Activated CD4-positive, alpha-beta T cell treated with anti-CD3 and anti-CD28 coated beads, Interleukin-2, amount 10 ng/mL, durations not matched to agents 7 days and 5 days (primary cell): Measurements from ENCODE around the gene POMP. TPM values are rescaled to one million over a fixed set of nuclear protein-coding genes. Genes with fewer than 3 reads are reported as not detected.
"Not testable (repeated sequence)": the region's sequence is repeated elsewhere in the genome, so short reads cannot be mapped to it uniquely, and the experiment has no call there.

Source experiments
- CTCF ChIA-PET: fragments of 350-600 bp; sonication (Branson Sonifier 250); formaldehyde crosslinking; loops from one replicate; lab custom pipeline; 2021; ENCODE audit warnings: antibody characterized with exemption; lab: Charles Lee
- POLR2A ChIA-PET: fragments of 350-600 bp; sonication (Branson Sonifier 250); formaldehyde crosslinking; loops from one replicate; lab custom pipeline; 2021; ENCODE audit warnings: antibody characterized with exemption; lab: Charles Lee
- DNase-seq: peaks from one replicate; pipeline ENCODE4 v3.0.0-alpha.2; 2020
- H3K27ac Mint-ChIP-seq: one replicate; pipeline ENCODE4 v1.8.0; 2021; ENCODE audit warnings: mild to moderate bottlenecking, moderate library complexity, mixed read lengths
- H3K27me3 Mint-ChIP-seq: one replicate; pipeline ENCODE4 v1.8.0; 2021; ENCODE audit warnings: mixed read lengths
- H3K36me3 Mint-ChIP-seq: one replicate; pipeline ENCODE4 v1.8.0; 2021; ENCODE audit warnings: low read depth, mixed read lengths
- H3K4me1 Mint-ChIP-seq: one replicate; pipeline ENCODE4 v1.8.0; 2021; ENCODE audit warnings: mixed read lengths
- H3K4me3 Mint-ChIP-seq: one replicate; pipeline ENCODE4 v1.8.0; 2021; ENCODE audit warnings: mild to moderate bottlenecking, moderate library complexity, mixed read lengths
- H3K9me3 Mint-ChIP-seq: one replicate; pipeline ENCODE4 v1.8.0; 2021; ENCODE audit warnings: mixed read lengths
- total RNA-seq, 2 experiments: library from RNA; stranded (reverse); gene quantifications; one replicate each; pipeline ENCODE4 v1.2.3, GENCODE V29; 2021

The POMP gene
- total RNA-seq, 2 experiments from 2014 or later, result 66.7 to 67.8 TPM

GRCh38 chr13:28679628-28680027 lies 20.7 kb downstream of the POMP start:
- no peak overlapping the region for H3K27ac Mint-ChIP-seq

GRCh38 chr13:28680541-28680940 lies 21.6 kb downstream of the POMP start:
- Mint-ChIP-seq H3K27ac (no peak overlapping the region), H3K4me3 (no peak overlapping the region), H3K36me3 (peaks cover 11% of the 10 kb centered on the region), H3K9me3 (no peaks in the 10 kb centered on the region), H3K4me1 (no peaks in the 10 kb centered on the region), H3K27me3 (no peaks in the 10 kb centered on the region)
- DNase-seq, result no peak
- ChIA-PET POLR2A (no interaction called here), CTCF (interaction anchor here (0.6 kb wide), 1 partner anchor 14 kb away, joined by 3 read pairs; no protein-coding TSS in a partner anchor)

More at GRCh38 chr13:28679628-28680027, 20.7 kb downstream of the POMP start:
- peaks cover 15% of the 10 kb centered on the region for H3K36me3 Mint-ChIP-seq
- ChIA-PET POLR2A (no interaction called here), CTCF (interaction anchor here (0.5 to 0.9 kb wide), 2 partner anchors 22 to 127 kb away, joined by 3 to 5 read pairs; no protein-coding TSS in a partner anchor)
- no peaks in the 10 kb centered on the region for H3K9me3 Mint-ChIP-seq
- H3K27me3 Mint-ChIP-seq, result no peaks in the 10 kb centered on the region
- DNase-seq, result no peak
- no peak overlapping the region for H3K4me3 Mint-ChIP-seq
- no peaks in the 10 kb centered on the region for H3K4me1 Mint-ChIP-seq

GRCh38 chr13:28683169-28683568 lies 24.2 kb downstream of the POMP start:
- H3K4me3 Mint-ChIP-seq, CTCF ChIA-PET, H3K27ac Mint-ChIP-seq, H3K27me3 Mint-ChIP-seq, POLR2A ChIA-PET, DNase-seq, H3K9me3 Mint-ChIP-seq, H3K4me1 Mint-ChIP-seq, H3K36me3 Mint-ChIP-seq: not testable (repeated sequence)

DNA sequence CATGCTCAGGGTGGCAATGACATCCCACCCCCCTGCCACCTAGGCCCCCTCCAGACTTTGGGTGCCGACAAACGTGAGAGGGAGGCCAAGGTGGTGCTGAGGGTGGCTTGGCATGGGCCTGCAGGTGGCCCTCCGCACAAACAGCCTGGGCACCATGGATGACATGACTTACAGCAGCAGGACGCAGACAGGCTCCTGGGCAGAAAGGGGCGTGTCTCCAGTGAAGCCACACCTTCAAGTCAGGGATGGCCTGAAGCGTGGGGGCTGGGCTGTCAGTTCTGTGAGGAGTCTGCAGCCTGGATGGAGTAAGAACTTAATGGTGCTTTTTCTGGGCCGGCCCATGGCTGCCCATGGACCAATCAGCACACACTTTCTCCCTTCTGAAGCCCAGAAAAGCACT lies 25.3 kb downstream of the POMP start:
- Mint-ChIP-seq H3K4me3 (no peak overlapping the region), H3K36me3 (peaks cover 4% of the 10 kb centered on the region), H3K27ac (no peak overlapping the region), H3K9me3 (peaks cover under 1% of the 10 kb centered on the region), H3K27me3 (peaks cover 8% of the 10 kb centered on the region), H3K4me1 (no peaks in the 10 kb centered on the region)
- POLR2A ChIA-PET, result no interaction called here
- CTCF ChIA-PET, result no interaction called here
- DNase-seq, result no peak

- ChIA-PET POLR2A (no interaction called here), CTCF (no interaction called here)
- Mint-ChIP-seq H3K27me3 (peaks cover 16% of the 10 kb centered on the region), H3K4me1 (no peaks in the 10 kb centered on the region), H3K9me3 (peaks cover 2% of the 10 kb centered on the region), H3K4me3 (no peak overlapping the region), H3K36me3 (no peaks in the 10 kb centered on the region), H3K27ac (no peak overlapping the region)
- no peak for DNase-seq
These were observed 26.2 kb downstream of the POMP start for GRCh38 chr13:28685114-28685513.

- H3K27ac Mint-ChIP-seq, result no peak overlapping the region
- H3K9me3 Mint-ChIP-seq, result peaks cover 2% of the 10 kb centered on the region
- ChIA-PET CTCF (no interaction called here), POLR2A (no interaction called here)
- H3K4me3 Mint-ChIP-seq, result no peak overlapping the region
- no peaks in the 10 kb centered on the region for H3K36me3 Mint-ChIP-seq
- no peaks in the 10 kb centered on the region for H3K4me1 Mint-ChIP-seq
- no peak for DNase-seq
- H3K27me3 Mint-ChIP-seq, result peaks cover 18% of the 10 kb centered on the region
These were observed 27.0 kb downstream of the POMP start for GRCh38 chr13:28685892-28686291.

DNA sequence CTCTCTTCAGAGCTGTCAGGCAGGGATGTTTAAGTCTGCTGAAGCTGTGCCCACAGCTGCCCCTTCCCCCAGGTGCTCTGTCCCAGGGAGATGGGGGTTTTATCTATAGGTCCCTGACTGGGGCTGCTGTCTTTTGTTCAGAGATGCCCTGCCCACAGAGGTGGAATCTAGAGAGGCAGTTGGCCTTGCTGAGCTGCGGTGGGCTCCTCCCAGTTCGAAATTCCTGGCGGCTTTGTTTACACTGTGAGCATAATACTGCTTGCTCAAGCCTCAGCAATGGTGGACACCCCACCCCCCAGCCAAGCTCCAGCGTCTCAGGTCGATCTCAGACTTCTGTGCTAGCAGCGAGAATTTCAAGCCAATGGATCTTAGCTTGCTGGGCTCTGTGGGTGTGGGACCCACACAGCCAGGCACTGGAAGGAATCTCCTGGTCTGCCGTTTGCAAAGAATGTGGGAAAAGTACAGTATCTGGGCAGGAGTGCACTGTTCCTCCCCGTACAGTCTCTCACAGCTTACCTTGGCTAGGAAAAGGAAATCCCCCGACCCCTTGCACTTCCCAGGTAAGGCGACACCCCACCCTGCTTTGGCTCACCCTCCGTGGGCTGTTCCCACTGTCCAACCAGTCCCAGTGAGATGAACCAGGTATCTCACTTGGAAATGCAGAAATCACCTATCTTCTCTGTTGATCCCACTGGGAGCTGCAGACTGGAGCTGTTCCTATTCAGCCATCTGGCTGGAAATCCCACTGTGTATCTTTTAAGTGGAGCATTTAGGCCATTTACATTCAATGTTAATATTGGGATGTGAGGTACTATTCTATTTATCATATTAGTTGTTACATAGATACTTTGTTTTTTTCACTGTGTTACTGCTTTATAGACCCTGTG lies 34.9 kb downstream of the POMP start:
- H3K27me3 Mint-ChIP-seq, result peaks cover 24% of the 10 kb centered on the region
- H3K27ac Mint-ChIP-seq, POLR2A ChIA-PET, H3K9me3 Mint-ChIP-seq, H3K4me3 Mint-ChIP-seq, H3K4me1 Mint-ChIP-seq, DNase-seq, H3K36me3 Mint-ChIP-seq: not testable (repeated sequence)
- CTCF ChIA-PET, result interaction anchor here (0.6 to 1.3 kb wide), 2 partner anchors 13 to 17 kb away, joined by 3 to 6 read pairs; no protein-coding TSS in a partner anchor

- POLR2A ChIA-PET, result no interaction called here
- CTCF ChIA-PET, result no interaction called here
- peaks cover 3% of the 10 kb centered on the region for H3K27me3 Mint-ChIP-seq
These were observed 38.5 kb downstream of the POMP start for GRCh38 chr13:28697441-28697840.

GRCh38 chr13:28699246-28699645 lies 40.3 kb downstream of the POMP start:
- Mint-ChIP-seq H3K9me3 (no peaks in the 10 kb centered on the region), H3K4me1 (no peaks in the 10 kb centered on the region), H3K27me3 (no peaks in the 10 kb centered on the region), H3K4me3 (no peak overlapping the region), H3K27ac (no peak overlapping the region), H3K36me3 (peaks cover 26% of the 10 kb centered on the region)
- POLR2A ChIA-PET, result no interaction called here
- CTCF ChIA-PET, result interaction anchor here (0.6 kb wide), 1 partner anchor 881 kb away, joined by 3 read pairs; no protein-coding TSS in a partner anchor
- no peak for DNase-seq

More at GRCh38 chr13:28697441-28697840, 38.5 kb downstream of the POMP start:
- Mint-ChIP-seq H3K4me3 (no peak overlapping the region), H3K27ac (no peak overlapping the region), H3K4me1 (no peaks in the 10 kb centered on the region), H3K36me3 (peaks cover 24% of the 10 kb centered on the region), H3K9me3 (no peaks in the 10 kb centered on the region)
- DNase-seq, result no peak

DNA sequence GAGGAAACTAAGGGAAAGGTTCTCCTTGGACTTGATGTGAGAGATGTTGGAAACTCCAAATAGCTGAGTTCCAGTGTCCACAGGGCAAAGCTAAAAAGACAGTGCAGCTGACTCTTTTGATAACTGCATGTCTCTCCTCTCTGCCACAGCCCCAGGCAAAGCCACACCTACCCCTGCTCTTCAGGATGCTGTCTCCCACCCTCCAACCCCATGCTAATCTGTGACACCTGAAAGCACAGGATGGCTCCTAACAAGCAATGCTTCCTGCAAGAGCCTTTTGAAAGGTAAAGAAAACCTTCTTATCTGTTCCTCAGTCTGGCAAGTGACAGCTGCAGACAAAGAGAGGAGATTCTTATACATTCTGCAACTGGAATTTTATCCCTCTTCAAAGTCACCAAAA lies 45.4 kb downstream of the POMP start:
- CTCF ChIA-PET, result no interaction called here
- DNase-seq, result no peak
- peaks cover 15% of the 10 kb centered on the region for H3K4me1 Mint-ChIP-seq
- peaks cover 30% of the 10 kb centered on the region for H3K36me3 Mint-ChIP-seq
- POLR2A ChIA-PET, result interaction anchor here (0.8 kb wide), 1 partner anchor 586 kb away, joined by 5 read pairs; no protein-coding TSS in a partner anchor
- no peak overlapping the region for H3K27ac Mint-ChIP-seq
- no peak overlapping the region for H3K4me3 Mint-ChIP-seq
- no peaks in the 10 kb centered on the region for H3K27me3 Mint-ChIP-seq
- H3K9me3 Mint-ChIP-seq, result no peaks in the 10 kb centered on the region

DNA sequence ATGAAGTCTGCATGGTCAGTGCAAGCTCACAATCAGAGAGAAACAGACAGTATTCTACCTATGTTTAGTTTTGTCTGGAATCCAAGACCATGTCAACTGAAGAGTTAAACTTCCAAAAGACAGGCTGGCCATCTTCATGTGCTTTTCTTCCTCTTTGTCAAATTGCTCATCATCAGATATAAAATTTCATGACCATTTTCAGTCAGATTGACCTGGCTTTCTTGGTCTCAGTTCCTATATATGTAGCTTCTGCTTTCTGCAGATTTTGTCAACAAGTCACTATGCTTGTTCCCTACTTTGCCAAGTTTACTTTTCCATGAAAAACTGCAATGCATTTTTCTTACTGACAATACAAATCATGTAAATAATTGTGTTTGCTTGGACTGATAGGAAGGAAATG lies 46.0 kb downstream of the POMP start:
- Mint-ChIP-seq H3K27ac (no peak overlapping the region), H3K9me3 (no peaks in the 10 kb centered on the region), H3K36me3 (peaks cover 32% of the 10 kb centered on the region), H3K4me3 (no peak overlapping the region), H3K4me1 (peaks cover 15% of the 10 kb centered on the region), H3K27me3 (no peaks in the 10 kb centered on the region)
- no peak for DNase-seq
- ChIA-PET POLR2A (no interaction called here), CTCF (no interaction called here)

DNA sequence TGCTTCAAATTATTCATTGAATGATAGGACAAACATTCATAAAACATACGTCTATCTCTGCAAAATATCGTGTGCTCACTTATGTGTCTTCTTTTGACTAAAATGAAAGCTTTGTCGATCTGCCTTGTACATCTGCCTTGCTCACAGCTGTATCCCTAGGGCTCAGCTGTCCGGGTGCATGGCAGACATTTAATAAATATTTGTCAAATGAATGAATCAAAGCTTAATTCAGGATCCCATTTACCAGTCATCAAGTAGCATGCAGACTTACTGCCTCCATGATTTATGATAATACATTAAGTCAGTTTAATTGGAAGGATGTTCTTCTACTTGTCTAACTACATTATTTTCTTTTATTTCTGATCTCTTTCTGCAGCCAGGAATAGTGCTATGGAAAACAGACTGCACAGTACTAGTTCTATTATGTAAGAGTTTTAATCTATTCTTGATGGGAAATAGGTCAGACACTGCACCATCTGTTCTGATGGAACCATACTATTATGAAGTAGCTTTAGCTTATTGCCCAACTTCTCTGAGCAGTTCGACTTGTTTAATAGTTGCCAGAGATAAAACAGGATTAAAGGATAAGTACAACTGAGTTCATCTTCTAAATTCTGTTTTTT lies 46.6 kb downstream of the POMP start:
- no peak for DNase-seq
- no peaks in the 10 kb centered on the region for H3K27me3 Mint-ChIP-seq
- H3K4me3 Mint-ChIP-seq, result no peak overlapping the region
- no peaks in the 10 kb centered on the region for H3K9me3 Mint-ChIP-seq
- no peak overlapping the region for H3K27ac Mint-ChIP-seq
- H3K36me3 Mint-ChIP-seq, result peaks cover 31% of the 10 kb centered on the region
- POLR2A ChIA-PET, result no interaction called here
- CTCF ChIA-PET, result no interaction called here
- H3K4me1 Mint-ChIP-seq, result peaks cover 15% of the 10 kb centered on the region
